ENCODE results near the gene SREBF2.

The SREBF2 gene

GRCh38 chr22:41915035-41915785 is 82.3 kb downstream of the SREBF2 start, which contains the start of gene SHISA8:
TSS of gene SHISA8 (minus strand) at chr22:41915074. CDS start at chr22:41914667, 407 bp downstream.
- TF ChIP-seq CTCF (IDR thresholded peaks at IDR 0.05; ENCODE audit: low read depth, low read length): no peak
- peak; percentile 65 for DNase-seq
- peak within 1 kb of the TSS; percentile 26 for H3K4me3 ChIP-seq (ENCODE audit: low read depth, low read length)
- peaks cover 44% of the 10 kb centered on the region for H3K27me3 ChIP-seq (ENCODE audit: insufficient read depth, low read depth, severe bottlenecking)
- no peak within 1 kb of the TSS for H3K27ac ChIP-seq
- no peaks in the 10 kb centered on the region for H3K36me3 ChIP-seq
- H3K9me3 ChIP-seq (ENCODE audit: severe bottlenecking): no peaks in the 10 kb centered on the region

- no peak for DNase-seq
- no peaks in the 10 kb centered on the region for H3K9me3 ChIP-seq (ENCODE audit: severe bottlenecking)
- H3K36me3 ChIP-seq: no peaks in the 10 kb centered on the region
- no peak for TF ChIP-seq CTCF (IDR thresholded peaks at IDR 0.05; ENCODE audit: low read depth, low read length)
- H3K27ac ChIP-seq: no peak overlapping the region
- H3K4me3 ChIP-seq (ENCODE audit: low read depth, low read length): no peak overlapping the region
- peaks cover 44% of the 10 kb centered on the region for H3K27me3 ChIP-seq (ENCODE audit: insufficient read depth, low read depth, severe bottlenecking)
These were observed 83.0 kb downstream of the SREBF2 start for GRCh38 chr22:41915786-41916493.

GRCh38 chr22:41916745-41917358 is 83.9 kb downstream of the SREBF2 start:
- Histone ChIP-seq H3K27ac (no peak overlapping the region), H3K4me3 (ENCODE audit: low read depth, low read length) (no peak overlapping the region), H3K27me3 (ENCODE audit: insufficient read depth, low read depth, severe bottlenecking) (peaks cover 44% of the 10 kb centered on the region), H3K9me3 (ENCODE audit: severe bottlenecking) (no peaks in the 10 kb centered on the region), H3K36me3 (no peaks in the 10 kb centered on the region)
- DNase-seq: no peak
- no peak for TF ChIP-seq CTCF (IDR thresholded peaks at IDR 0.05; ENCODE audit: low read depth, low read length)

- Histone ChIP-seq H3K27me3 (ENCODE audit: insufficient read depth, low read depth, severe bottlenecking) (peaks cover 43% of the 10 kb centered on the region), H3K27ac (no peak overlapping the region), H3K9me3 (ENCODE audit: severe bottlenecking) (no peaks in the 10 kb centered on the region), H3K4me3 (ENCODE audit: low read depth, low read length) (no peak overlapping the region), H3K36me3 (no peaks in the 10 kb centered on the region)
- TF ChIP-seq CTCF (IDR thresholded peaks at IDR 0.05; ENCODE audit: low read depth, low read length): no peak
- DNase-seq: no peak
These were observed 84.5 kb downstream of the SREBF2 start for GRCh38 chr22:41917375-41917902.

GRCh38 chr22:41917903-41918791 is 85.2 kb downstream of the SREBF2 start:
- Histone ChIP-seq H3K27me3 (ENCODE audit: insufficient read depth, low read depth, severe bottlenecking) (peaks cover 36% of the 10 kb centered on the region), H3K27ac (no peak overlapping the region), H3K4me3 (ENCODE audit: low read depth, low read length) (no peak overlapping the region), H3K9me3 (ENCODE audit: severe bottlenecking) (no peaks in the 10 kb centered on the region), H3K36me3 (no peaks in the 10 kb centered on the region)
- TF ChIP-seq CTCF (IDR thresholded peaks at IDR 0.05; ENCODE audit: low read depth, low read length): no peak
- no peak for DNase-seq
